ENCODE results near the gene MAOA. TPM values are rescaled to one million over a fixed set of nuclear protein-coding genes. Genes with fewer than 3 reads are reported as not detected.
"Not testable (repeated sequence)": the region's sequence is repeated elsewhere in the genome, so short reads cannot be mapped to it uniquely, and the experiment has no call there.

MAOA gene
- total RNA-seq, 1 donor from 2014 or later, result 102 TPM

GRCh38 chrX:43655151-43656004 lies 721 bp upstream of the MAOA start:
- DNase-seq (ENCODE audit: missing footprints) (no peak), ATAC-seq (peak; percentile 38)
- intact Hi-C loops (cut with DNase I), result loop anchor here (2.0 to 5.0 kb wide), 4 partner anchors 39 to 93 kb away; no protein-coding TSS in a partner anchor

DNA sequence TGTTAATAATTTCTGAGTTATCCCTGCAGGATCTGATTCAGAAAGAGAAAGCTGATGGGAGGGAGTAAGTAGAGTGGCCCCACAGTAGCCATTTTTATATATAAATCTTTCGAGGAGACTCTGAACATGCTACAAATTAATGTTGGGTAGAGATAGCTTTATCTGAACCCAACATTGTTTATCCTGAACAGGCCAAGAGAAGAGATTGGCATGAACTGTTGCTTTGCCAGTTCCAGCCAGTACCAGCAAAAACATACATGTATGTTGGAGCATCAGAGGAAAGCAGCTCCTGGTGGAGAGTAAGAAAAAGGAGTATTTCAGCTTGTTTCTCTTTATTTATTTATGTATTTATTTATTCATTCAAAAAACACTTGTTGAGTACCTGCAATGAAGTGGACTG lies 1.6 kb downstream of the MAOA start:
- no peak for ATAC-seq
- no peak for DNase-seq (ENCODE audit: missing footprints)
- intact Hi-C loops (cut with DNase I), result loop anchor here (5.0 kb wide), 1 partner anchor 95 kb away; no protein-coding TSS in a partner anchor

DNA sequence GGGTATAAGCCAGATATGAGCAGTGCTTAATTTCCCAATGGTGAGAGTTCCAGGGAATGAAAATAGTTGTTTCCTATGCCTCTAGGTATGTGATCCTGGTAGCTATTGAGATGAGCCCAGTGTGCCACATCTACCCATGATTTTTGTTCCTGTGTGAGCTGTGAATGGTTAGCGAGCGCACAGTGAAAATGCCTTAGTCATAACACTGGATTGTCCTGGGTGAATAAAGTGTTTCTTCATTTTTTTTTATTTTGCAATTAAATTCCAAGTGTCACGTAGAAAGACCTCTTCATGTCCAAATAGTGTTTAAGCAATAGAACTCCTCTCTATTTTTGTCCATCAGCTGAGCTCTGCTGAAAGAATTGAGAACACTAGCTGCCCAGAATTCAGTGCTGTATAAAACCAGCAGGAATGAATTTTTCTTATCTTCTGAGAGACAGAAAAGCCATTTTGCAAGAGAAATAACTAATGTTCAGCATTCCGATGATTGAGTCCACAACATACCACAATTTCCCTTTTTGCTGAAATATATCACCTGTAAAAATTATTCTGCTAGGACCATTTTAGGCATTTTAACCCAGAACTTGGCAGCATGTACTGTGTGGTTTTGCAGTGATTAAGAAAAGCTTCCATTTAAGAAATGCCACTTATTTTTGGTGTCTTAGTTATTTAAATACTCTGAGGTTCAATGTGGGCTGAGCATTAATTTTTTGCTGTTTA lies 5.6 kb downstream of the MAOA start:
- no peak for DNase-seq (ENCODE audit: missing footprints)
- peak; percentile 63 for ATAC-seq
- intact Hi-C loops (cut with DNase I), result no loop called here

DNA sequence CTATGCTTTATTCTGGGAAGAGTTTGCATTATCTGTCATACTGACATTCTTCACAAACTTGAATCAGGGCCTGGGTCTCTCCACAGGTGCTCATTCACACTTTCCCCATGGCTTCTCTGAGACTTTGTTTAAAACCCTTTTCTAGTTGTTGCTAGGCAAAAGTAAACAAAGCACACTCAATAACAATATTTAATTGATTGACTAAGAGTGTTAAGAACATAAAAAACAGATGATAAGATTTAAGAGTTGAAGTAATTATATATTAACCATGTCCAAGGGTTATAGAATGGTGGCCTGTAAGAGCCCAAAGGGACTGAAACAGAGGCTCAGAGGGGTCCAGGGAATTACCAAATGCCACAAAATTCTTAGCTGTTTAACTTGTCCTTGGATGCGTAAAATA lies 7.1 kb downstream of the MAOA start:
- intact Hi-C loops (cut with DNase I), result no loop called here

DNA sequence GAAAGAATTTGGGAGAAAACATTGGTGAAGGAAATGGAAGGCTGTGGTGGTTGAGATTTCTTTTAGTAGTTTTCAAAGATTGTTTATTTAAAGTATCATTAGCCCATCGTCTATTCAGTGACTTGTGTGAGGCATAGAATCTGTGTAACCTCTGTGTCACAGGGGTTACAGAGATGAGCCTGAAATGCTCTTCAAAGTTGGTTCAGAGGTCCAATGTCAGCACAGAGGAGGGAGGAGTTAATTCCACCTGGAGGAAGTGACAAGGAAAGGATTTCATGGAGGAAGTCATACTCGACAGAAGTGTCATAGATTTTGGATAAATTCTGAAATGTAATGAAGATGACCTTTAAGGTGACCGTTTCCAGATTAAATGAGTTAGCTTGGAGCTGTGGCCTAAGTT lies 8.2 kb downstream of the MAOA start:
- no peak for DNase-seq (ENCODE audit: missing footprints)
- ATAC-seq, result no peak
- intact Hi-C loops (cut with DNase I), result no loop called here

More for the DNA sequence above, 7.1 kb downstream of the MAOA start:
- DNase-seq (ENCODE audit: missing footprints), result no peak
- ATAC-seq, result no peak

- no peak for DNase-seq (ENCODE audit: missing footprints)
- no peak for ATAC-seq
- intact Hi-C loops (cut with DNase I), result no loop called here
Observed at GRCh38 chrX:43664708-43665107, 8.6 kb downstream of the MAOA start.

DNA sequence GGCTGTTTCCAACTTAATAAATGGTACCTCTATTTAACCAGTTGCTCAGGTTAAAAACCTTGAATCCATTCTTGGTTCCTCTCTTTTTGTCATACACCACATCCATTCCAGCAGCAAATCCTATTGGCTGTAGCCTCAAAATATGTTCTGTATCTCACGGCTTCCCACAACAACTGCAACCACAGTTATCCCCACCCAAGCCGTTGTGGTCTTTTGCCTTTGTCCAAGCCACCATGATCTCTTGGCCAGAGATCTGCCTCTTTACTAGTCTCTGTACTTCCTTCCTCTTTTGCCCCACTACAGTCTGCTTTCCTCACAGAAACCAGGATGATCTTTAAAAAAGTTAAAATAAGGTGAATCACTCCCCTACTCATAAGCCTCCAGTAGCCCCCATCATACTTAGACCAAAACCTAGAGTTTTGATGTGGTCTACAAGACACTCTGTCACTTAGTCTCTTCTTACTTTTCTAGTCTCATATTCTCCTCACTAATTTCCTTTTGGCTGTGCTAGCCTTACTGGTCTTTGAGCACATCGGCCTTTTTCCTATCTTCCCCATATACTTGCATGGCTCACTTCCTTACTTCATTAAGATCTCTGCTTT lies 10.3 kb downstream of the MAOA start:
- intact Hi-C loops (cut with DNase I), result no loop called here
- ATAC-seq, result no peak

GRCh38 chrX:43675965-43676628 lies 20.0 kb downstream of the MAOA start:
- ATAC-seq; DNase-seq (ENCODE audit: missing footprints); intact Hi-C loops (cut with DNase I): not testable (repeated sequence)

More for the DNA sequence above, 10.3 kb downstream of the MAOA start:
- no peak for DNase-seq (ENCODE audit: missing footprints)

DNA sequence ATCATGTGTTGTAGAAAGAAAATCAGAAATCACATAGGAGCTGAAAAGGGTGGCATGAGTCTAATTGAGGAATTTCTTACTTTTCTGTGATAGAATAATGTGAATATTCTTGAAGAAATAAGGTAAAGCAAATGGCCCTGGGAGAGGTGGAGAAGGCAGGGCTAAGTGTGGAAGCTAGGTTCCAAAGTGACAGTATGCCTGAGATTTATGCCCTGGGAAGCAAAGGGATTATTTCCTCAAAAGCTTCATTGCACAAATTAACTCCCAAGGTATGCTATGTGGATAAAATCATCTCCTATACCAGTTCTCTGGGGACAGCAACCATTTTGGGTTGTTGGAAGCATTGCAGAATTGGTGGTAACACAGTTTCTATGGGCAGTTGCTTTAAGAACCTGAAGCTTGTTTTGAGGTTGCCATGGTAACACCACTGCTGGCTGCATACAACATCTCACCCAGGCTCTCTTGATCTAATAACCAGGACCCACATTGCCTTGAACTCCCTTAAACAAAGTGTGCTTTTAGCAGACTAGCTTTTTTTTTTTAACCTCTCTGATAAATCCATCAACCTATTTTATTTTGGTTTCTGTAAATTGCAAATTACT lies 21.0 kb downstream of the MAOA start:
- intact Hi-C loops (cut with DNase I), result no loop called here
- no peak for ATAC-seq
- no peak for DNase-seq (ENCODE audit: missing footprints)

GRCh38 chrX:43677993-43678392 lies 21.9 kb downstream of the MAOA start:
- ATAC-seq, result no peak
- no peak for DNase-seq (ENCODE audit: missing footprints)
- intact Hi-C loops (cut with DNase I), result no loop called here

- intact Hi-C loops (cut with DNase I), result no loop called here
- no peak for ATAC-seq
- DNase-seq (ENCODE audit: missing footprints), result no peak
Observed at GRCh38 chrX:43679058-43679457, 23.0 kb downstream of the MAOA start.

GRCh38 chrX:43679778-43680177 lies 23.7 kb downstream of the MAOA start:
- intact Hi-C loops (cut with DNase I), result no loop called here
- ATAC-seq (no peak), DNase-seq (ENCODE audit: missing footprints) (no peak)

GRCh38 chrX:43682726-43683125 lies 26.6 kb downstream of the MAOA start:
- no peak for DNase-seq (ENCODE audit: missing footprints)
- intact Hi-C loops (cut with DNase I), result no loop called here
- no peak for ATAC-seq

GRCh38 chrX:43685221-43685620 lies 29.1 kb downstream of the MAOA start:
- intact Hi-C loops (cut with DNase I), result no loop called here

GRCh38 chrX:43688586-43688985 lies 32.5 kb downstream of the MAOA start:
- no peak for ATAC-seq
- intact Hi-C loops (cut with DNase I), result no loop called here
- no peak for DNase-seq (ENCODE audit: missing footprints)

More at GRCh38 chrX:43685221-43685620, 29.1 kb downstream of the MAOA start:
- ATAC-seq (no peak), DNase-seq (ENCODE audit: missing footprints) (no peak)

DNA sequence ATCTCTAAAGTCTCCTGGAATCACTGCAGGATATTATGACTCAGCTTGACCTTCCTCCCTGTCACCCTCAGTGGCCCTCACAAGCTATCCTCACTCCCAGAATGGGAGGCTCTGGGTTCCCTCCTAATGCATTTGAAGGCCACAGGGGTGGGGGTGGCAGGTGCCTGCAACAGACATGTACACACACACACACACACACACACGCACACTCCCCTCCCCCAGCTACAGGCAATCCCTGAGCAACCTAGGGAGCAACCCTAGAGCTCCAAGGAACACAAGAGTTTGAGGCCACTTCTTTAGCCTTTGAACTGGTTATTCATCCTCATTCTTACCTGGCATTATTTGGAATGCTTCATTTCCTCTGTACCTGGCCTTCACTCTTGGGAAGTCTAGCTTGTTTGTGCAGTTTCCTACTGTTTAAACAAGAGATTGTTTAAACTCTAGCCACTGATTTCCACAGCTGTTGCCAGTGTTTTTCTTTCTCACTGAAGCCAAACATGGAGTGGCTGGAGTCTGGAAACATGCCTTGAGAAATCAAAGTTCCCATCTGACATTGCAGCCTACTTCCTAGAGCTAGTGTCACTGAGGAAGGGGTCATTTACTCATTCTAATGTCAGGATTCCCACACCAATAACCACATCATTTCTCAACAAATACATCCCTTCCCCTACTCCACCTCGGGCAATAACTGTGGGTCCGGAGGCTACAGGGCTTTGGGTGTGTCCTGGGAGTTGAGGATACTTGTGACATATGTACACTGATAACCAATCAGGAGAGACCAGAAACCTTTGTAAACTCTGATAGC lies 37.7 kb downstream of the MAOA start:
- intact Hi-C loops (cut with DNase I), result no loop called here
- DNase-seq (ENCODE audit: missing footprints) (no peak), ATAC-seq (no peak)

- ATAC-seq (no peak), DNase-seq (ENCODE audit: missing footprints) (no peak)
- intact Hi-C loops (cut with DNase I), result no loop called here
Observed at GRCh38 chrX:43699475-43699874, 43.4 kb downstream of the MAOA start.

DNA sequence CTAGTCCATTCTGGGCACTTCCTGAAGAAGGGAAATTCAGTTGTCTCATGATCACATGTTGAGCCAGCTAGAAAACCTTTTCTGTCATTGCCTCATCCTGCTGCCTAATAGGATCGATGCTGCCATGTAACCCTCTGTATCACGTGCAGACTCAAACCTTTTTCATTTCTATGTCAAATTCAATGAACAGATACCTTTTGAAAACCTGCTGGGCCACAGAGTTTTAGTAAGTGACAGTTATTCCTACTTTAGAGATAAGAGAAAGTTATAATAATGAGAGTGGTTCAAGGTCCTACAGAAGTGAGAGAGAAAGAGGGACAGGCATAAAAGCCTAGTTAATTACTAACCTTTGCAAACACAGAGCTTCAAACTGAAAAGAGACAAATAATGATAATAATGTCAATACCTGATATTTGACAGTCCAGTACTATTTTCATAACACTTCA lies 46.0 kb downstream of the MAOA start:
- ATAC-seq, result no peak
- intact Hi-C loops (cut with DNase I), result loop anchor here (2.0 kb wide), 1 partner anchor 47 kb away; no protein-coding TSS in a partner anchor
- no peak for DNase-seq (ENCODE audit: missing footprints)
